Panc1 (cell line): ENCODE measurements around the gene PLB1. TPM values are rescaled to one million over a fixed set of nuclear protein-coding genes. Genes with fewer than 3 reads are reported as not detected.

Source experiments
- ATAC-seq: fragments of 200-7000 bp; cut with Tn5 transposase; 2 replicates; pipeline ENCODE4 v1.9.1; 2020; ENCODE audit warnings: mild to moderate bottlenecking, moderate library complexity
- BruUV-seq: library from RNA; stranded (reverse); fragments of 400-500 nt; replicated peaks from 2 replicates; lab custom pipeline; 2021; lab: Mats Ljungman, UMichigan
- CTCF ChIA-PET: fragments of 300-600 bp; sonication (Branson Sonifier 250); formaldehyde crosslinking; loops from one replicate; lab custom pipeline; 2022; ENCODE audit warnings: antibody characterized with exemption; lab: Charles Lee
- POLR2A ChIA-PET: fragments of 300-600 bp; sonication (Branson Sonifier 250); formaldehyde crosslinking; loops from one replicate; lab custom pipeline; 2022; ENCODE audit warnings: antibody characterized with exemption; lab: Charles Lee
- DNase-seq: peaks from one replicate; pipeline ENCODE4 v3.0.0-alpha.2; 2010; ENCODE audit warnings: low read depth, low spot score
- H3K27ac ChIP-seq: 2 replicates; pipeline ENCODE4 v1.5.1; 2011; ENCODE audit warnings: mild to moderate bottlenecking, low read length, inconsistent platforms
- H3K27me3 ChIP-seq: fragments of 200-500 bp; sonication (Bioruptor generic); 2 replicates; pipeline ENCODE4 v1.6.0; 2014; ENCODE audit warnings: low read length, inconsistent platforms; ENCODE audit not compliant: control insufficient read depth, insufficient read depth
- H3K36me3 ChIP-seq: fragments of 200-500 bp; sonication (Bioruptor generic); 2 replicates; pipeline ENCODE4 v1.5.1; 2014; ENCODE audit warnings: inconsistent platforms, mild to moderate bottlenecking, low read length, moderate library complexity; ENCODE audit not compliant: control insufficient read depth, insufficient read depth
- H3K4me1 ChIP-seq: 2 replicates; pipeline ENCODE4 v1.5.1; 2011; ENCODE audit warnings: inconsistent platforms, mild to moderate bottlenecking, low read length, moderate library complexity; ENCODE audit not compliant: control insufficient read depth, insufficient read depth
- H3K4me3 ChIP-seq, 2 experiments: 2 replicates each; pipeline ENCODE4 v1.5.1; 2011 to 2012; ENCODE audit warnings: low read depth in 2 of 2, low read length in 2 of 2, mild to moderate bottlenecking in 2 of 2, inconsistent platforms in 1 of 2, moderate library complexity in 1 of 2
- H3K9me3 ChIP-seq: fragments of 200-500 bp; sonication (Bioruptor generic); 2 replicates; pipeline ENCODE4 v1.5.1; 2014; ENCODE audit warnings: low read depth, mild to moderate bottlenecking, inconsistent platforms, low read length, moderate library complexity; ENCODE audit not compliant: control insufficient read depth, insufficient read depth
- CTCF ChIP-seq: fragments of 450-650 bp; IDR thresholded peaks from 2 replicates; pipeline ENCODE4 v1.5.1; 2017; ENCODE audit warnings: mild to moderate bottlenecking
- POLR2AphosphoS5 ChIP-seq: IDR thresholded peaks from 2 replicates; pipeline ENCODE4 v1.6.1; 2012; ENCODE audit warnings: mild to moderate bottlenecking, low read depth, low read length, moderate library complexity
- REST ChIP-seq, 2 experiments: IDR thresholded peaks; 2 replicates each; pipeline ENCODE4 v1.6.1; 2011 to 2012; ENCODE audit warnings: low read depth in 2 of 2, control low read depth in 1 of 2, low read length in 1 of 2, mild to moderate bottlenecking in 1 of 2, moderate library complexity in 1 of 2; ENCODE audit not compliant: insufficient read depth in 1 of 2
- SIN3A ChIP-seq: IDR thresholded peaks from 2 replicates; pipeline ENCODE4 v1.6.1; 2012; ENCODE audit warnings: low read depth, mild to moderate bottlenecking, low read length, moderate library complexity, borderline replicate concordance; ENCODE audit not compliant: insufficient read depth
- TCF7L2 ChIP-seq: IDR thresholded peaks from 2 replicates; pipeline ENCODE4 v1.6.1; 2011; ENCODE audit warnings: mild to moderate bottlenecking, low read depth, low read length, inconsistent platforms
- in situ Hi-C: cut with HindIII; loops from 2 replicates; pipeline ENCODE4 v1.10.0; 2016; ENCODE audit warnings: low sequenced_read_pairs, low pct_unique_long_range_greater_than_20kb
- intact Hi-C: fragments of 100-400 bp; cut with micrococcal nuclease; formaldehyde crosslinking; loops from one replicate; pipeline ENCODE4 v1.10.0; 2022; ENCODE audit not compliant: unreplicated experiment
- total RNA-seq: library from RNA; stranded (reverse); gene quantifications from one replicate; pipeline ENCODE4 v1.2.1, GENCODE V29; 2021; ENCODE audit not compliant: unreplicated experiment

The PLB1 gene
- total RNA-seq, 1 experiment from 2014 or later = 0.80 TPM

- Histone ChIP-seq H3K4me3 (no peak overlapping the region), H3K27ac (no peak overlapping the region), H3K36me3 (no peaks in the 10 kb centered on the region), H3K9me3 (no peaks in the 10 kb centered on the region), H3K27me3 (no peaks in the 10 kb centered on the region), H3K4me1 (peaks cover 7% of the 10 kb centered on the region)
- no peak for TF ChIP-seq POLR2AphosphoS5
- TF ChIP-seq CTCF = no peak
- no peak for TF ChIP-seq REST (IDR thresholded peaks at IDR 0.05; ENCODE audit: insufficient read depth in 1 of 2, low read depth in 2 of 2, low read length in 1 of 2)
- TF ChIP-seq SIN3A = no peak
- TF ChIP-seq TCF7L2 = no peak
- intact Hi-C loops = no loop called here
- in situ Hi-C loops = no loop called here
- DNase-seq = no peak
- ATAC-seq = no peak
- ChIA-PET POLR2A (no interaction called here), CTCF (no interaction called here)
- no TSS peak for BruUV-seq
These were observed 124.5 kb downstream of the PLB1 start for GRCh38 chr2:28620291-28620793.

DNA sequence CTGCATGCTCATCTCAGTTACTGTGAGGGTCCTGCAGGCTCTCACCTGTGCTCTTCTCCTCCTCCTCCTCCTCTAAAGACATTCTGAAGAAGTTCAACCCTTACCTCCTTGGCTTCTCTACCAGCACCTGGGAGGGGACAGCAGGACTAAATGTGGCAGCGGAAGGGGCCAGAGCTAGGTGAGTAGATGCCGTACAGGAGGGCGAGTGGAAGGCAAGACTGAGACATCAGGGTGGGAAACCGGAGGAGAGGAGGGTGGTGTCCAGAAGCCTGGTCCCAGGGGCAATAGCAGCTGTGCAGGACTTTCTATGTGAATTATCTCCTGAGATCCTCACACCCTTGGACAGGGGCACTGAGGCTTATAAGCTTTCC lies 124.9 kb downstream of the PLB1 start:
- CTCF ChIA-PET = interaction anchor here (0.6 to 1.0 kb wide), 2 partner anchors 9 to 62 kb away, joined by 3 to 4 read pairs; no protein-coding TSS in a partner anchor
- Histone ChIP-seq H3K4me1 (peaks cover 7% of the 10 kb centered on the region), H3K36me3 (no peaks in the 10 kb centered on the region), H3K27me3 (no peaks in the 10 kb centered on the region), H3K27ac (no peak overlapping the region), H3K4me3 (no peak overlapping the region), H3K9me3 (no peaks in the 10 kb centered on the region)
- in situ Hi-C loops = no loop called here
- intact Hi-C loops = no loop called here
- POLR2A ChIA-PET = no interaction called here
- ATAC-seq (peak; percentile 5; the same call in 1 of the 2 replicates), DNase-seq (no peak)
- no peak for TF ChIP-seq TCF7L2
- no peak for TF ChIP-seq REST (IDR thresholded peaks at IDR 0.05; ENCODE audit: insufficient read depth in 1 of 2, low read depth in 2 of 2, low read length in 1 of 2)
- TF ChIP-seq CTCF = no peak
- TF ChIP-seq POLR2AphosphoS5 = no peak
- TF ChIP-seq SIN3A = no peak
- BruUV-seq = no TSS peak
